ENCODE data around the gene PSMD14.

PSMD14 gene

GRCh38 chr2:161362568-161363166 lies 54.4 kb downstream of the PSMD14 start:
- peaks cover 8% of the 10 kb centered on the region; the same call in 1 of the 2 replicates for H3K36me3 ChIP-seq (ENCODE audit: low read depth)

GRCh38 chr2:161367675-161368074 lies 59.5 kb downstream of the PSMD14 start:
- H3K27ac ChIP-seq (ENCODE audit: poor library complexity, severe bottlenecking), result no peak overlapping the region

More at GRCh38 chr2:161362568-161363166, 54.4 kb downstream of the PSMD14 start:
- no peak overlapping the region for H3K4me3 ChIP-seq (ENCODE audit: severe bottlenecking)
- H3K27ac ChIP-seq (ENCODE audit: poor library complexity, severe bottlenecking), result no peak overlapping the region
- H3K9me3 ChIP-seq (ENCODE audit: severe bottlenecking), result peaks cover 8% of the 10 kb centered on the region
- H3K27me3 ChIP-seq (ENCODE audit: insufficient read depth, poor library complexity, severe bottlenecking), result no peaks in the 10 kb centered on the region
- TF ChIP-seq CTCF (IDR thresholded peaks at IDR 0.05; ENCODE audit: poor library complexity, severe bottlenecking), result no peak
- H3K4me1 ChIP-seq (ENCODE audit: insufficient read depth, poor library complexity, severe bottlenecking), result no peaks in the 10 kb centered on the region
- ATAC-seq (ENCODE audit: low read depth) (no peak), DNase-seq (ENCODE audit: low spot score) (no peak)

GRCh38 chr2:161369311-161369710 lies 61.1 kb downstream of the PSMD14 start:
- Histone ChIP-seq H3K27ac (ENCODE audit: poor library complexity, severe bottlenecking) (no peak overlapping the region), H3K27me3 (ENCODE audit: insufficient read depth, poor library complexity, severe bottlenecking) (no peaks in the 10 kb centered on the region), H3K4me3 (ENCODE audit: severe bottlenecking) (no peak overlapping the region), H3K36me3 (ENCODE audit: low read depth) (peaks cover 69% of the 10 kb centered on the region), H3K4me1 (ENCODE audit: insufficient read depth, poor library complexity, severe bottlenecking) (peaks cover 9% of the 10 kb centered on the region), H3K9me3 (ENCODE audit: severe bottlenecking) (no peaks in the 10 kb centered on the region)
- no peak for TF ChIP-seq CTCF (IDR thresholded peaks at IDR 0.05; ENCODE audit: poor library complexity, severe bottlenecking)
- DNase-seq (ENCODE audit: low spot score) (no peak), ATAC-seq (ENCODE audit: low read depth) (no peak)

More at GRCh38 chr2:161367675-161368074, 59.5 kb downstream of the PSMD14 start:
- no peak for ATAC-seq (ENCODE audit: low read depth)
- no peaks in the 10 kb centered on the region for H3K27me3 ChIP-seq (ENCODE audit: insufficient read depth, poor library complexity, severe bottlenecking)
- H3K4me1 ChIP-seq (ENCODE audit: insufficient read depth, poor library complexity, severe bottlenecking), result no peaks in the 10 kb centered on the region
- H3K4me3 ChIP-seq (ENCODE audit: severe bottlenecking), result no peak overlapping the region
- TF ChIP-seq CTCF (IDR thresholded peaks at IDR 0.05; ENCODE audit: poor library complexity, severe bottlenecking), result no peak
- no peak for DNase-seq (ENCODE audit: low spot score)
- no peaks in the 10 kb centered on the region for H3K9me3 ChIP-seq (ENCODE audit: severe bottlenecking)
- H3K36me3 ChIP-seq (ENCODE audit: low read depth), result peaks cover 55% of the 10 kb centered on the region

GRCh38 chr2:161370981-161371380 lies 62.8 kb downstream of the PSMD14 start:
- no peak for DNase-seq (ENCODE audit: low spot score)
- H3K4me1 ChIP-seq (ENCODE audit: insufficient read depth, poor library complexity, severe bottlenecking), result peaks cover 9% of the 10 kb centered on the region
- H3K27ac ChIP-seq (ENCODE audit: poor library complexity, severe bottlenecking), result no peak overlapping the region
- TF ChIP-seq CTCF (IDR thresholded peaks at IDR 0.05; ENCODE audit: poor library complexity, severe bottlenecking), result no peak
- no peak overlapping the region for H3K4me3 ChIP-seq (ENCODE audit: severe bottlenecking)
- H3K36me3 ChIP-seq (ENCODE audit: low read depth), result peaks cover 81% of the 10 kb centered on the region
- no peaks in the 10 kb centered on the region for H3K27me3 ChIP-seq (ENCODE audit: insufficient read depth, poor library complexity, severe bottlenecking)
- no peak for ATAC-seq (ENCODE audit: low read depth)
- H3K9me3 ChIP-seq (ENCODE audit: severe bottlenecking), result no peaks in the 10 kb centered on the region

- TF ChIP-seq CTCF (IDR thresholded peaks at IDR 0.05; ENCODE audit: poor library complexity, severe bottlenecking), result no peak
- H3K9me3 ChIP-seq (ENCODE audit: severe bottlenecking), result no peaks in the 10 kb centered on the region
- H3K27ac ChIP-seq (ENCODE audit: poor library complexity, severe bottlenecking), result no peak overlapping the region
- ATAC-seq (ENCODE audit: low read depth) (no peak), DNase-seq (ENCODE audit: low spot score) (no peak)
- H3K36me3 ChIP-seq (ENCODE audit: low read depth), result peaks cover 80% of the 10 kb centered on the region
- H3K4me3 ChIP-seq (ENCODE audit: severe bottlenecking), result no peak overlapping the region
- no peaks in the 10 kb centered on the region for H3K27me3 ChIP-seq (ENCODE audit: insufficient read depth, poor library complexity, severe bottlenecking)
- peaks cover 9% of the 10 kb centered on the region for H3K4me1 ChIP-seq (ENCODE audit: insufficient read depth, poor library complexity, severe bottlenecking)
Measured at GRCh38 chr2:161371869-161372268, 63.6 kb downstream of the PSMD14 start.
